ENCODE data around the gene ACOT4.
"Not testable (repeated sequence)": the region's sequence is repeated elsewhere in the genome, so short reads cannot be mapped to it uniquely, and the experiment has no call there.

Gene ACOT4

GRCh38 chr14:73577214-73577613 is 14.5 kb upstream of the ACOT4 start:
- not testable (repeated sequence) for DNase-seq

DNA sequence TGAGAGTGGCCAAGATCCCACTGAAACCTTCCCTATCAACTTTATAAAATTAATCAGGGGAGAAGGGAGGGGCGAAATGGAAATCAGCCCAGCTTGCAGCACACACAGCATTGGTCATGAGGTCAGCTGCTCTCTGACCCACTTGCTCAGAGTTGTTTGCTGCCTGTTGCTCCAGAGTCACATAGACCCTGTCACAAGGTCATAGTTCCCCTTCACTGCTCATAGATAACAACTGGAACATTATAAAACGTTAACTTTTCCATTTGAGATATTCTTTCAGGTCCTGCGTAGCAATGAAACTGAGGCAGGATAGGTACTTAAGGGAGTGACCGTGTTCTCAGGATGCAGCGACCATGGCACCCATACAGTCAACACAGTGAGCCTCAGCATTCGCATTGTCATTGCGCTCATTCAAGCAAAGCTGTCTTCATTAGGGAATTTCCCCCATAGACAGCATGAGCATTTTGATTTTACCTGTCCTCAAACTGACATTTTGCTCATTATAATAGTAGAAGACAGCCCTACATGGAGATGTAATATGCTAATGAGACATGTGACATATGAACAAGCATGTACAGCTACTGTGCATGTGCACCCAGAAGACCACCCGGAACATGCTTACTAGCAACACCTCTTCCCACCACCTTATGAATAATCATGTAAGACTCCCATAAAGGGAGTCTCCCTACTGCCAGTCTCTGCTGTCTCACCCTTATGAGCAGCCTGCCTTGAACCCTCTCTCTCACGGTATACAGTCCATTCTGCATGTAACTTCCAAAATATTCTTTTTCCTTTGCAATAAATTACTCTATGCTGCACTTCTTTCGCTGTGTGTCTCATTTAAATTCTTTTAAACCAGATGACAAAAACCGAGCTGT is 9.3 kb upstream of the ACOT4 start:
- not testable (repeated sequence) for DNase-seq

DNA sequence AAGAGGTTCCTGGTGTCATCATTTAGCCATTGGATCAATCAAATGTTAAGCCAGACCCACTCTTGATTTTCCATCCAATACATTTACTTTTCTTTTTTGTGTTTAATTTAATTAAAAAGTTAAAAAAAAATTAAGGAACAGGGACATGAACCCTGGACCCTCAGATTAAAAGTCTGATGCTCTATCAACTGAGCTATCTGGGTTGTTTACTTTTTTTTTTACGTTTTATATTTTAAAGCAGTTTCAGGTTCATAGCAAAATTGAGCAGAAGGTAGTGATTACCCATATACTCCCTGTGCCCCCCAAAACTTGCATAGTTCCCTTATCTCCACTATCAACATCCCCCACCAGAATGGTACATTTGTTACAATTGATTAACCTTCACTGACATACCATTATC is 3.0 kb upstream of the ACOT4 start:
- no peak for DNase-seq

- no peak for DNase-seq
Measured at GRCh38 chr14:73589116-73589515, 2.6 kb upstream of the ACOT4 start.

DNA sequence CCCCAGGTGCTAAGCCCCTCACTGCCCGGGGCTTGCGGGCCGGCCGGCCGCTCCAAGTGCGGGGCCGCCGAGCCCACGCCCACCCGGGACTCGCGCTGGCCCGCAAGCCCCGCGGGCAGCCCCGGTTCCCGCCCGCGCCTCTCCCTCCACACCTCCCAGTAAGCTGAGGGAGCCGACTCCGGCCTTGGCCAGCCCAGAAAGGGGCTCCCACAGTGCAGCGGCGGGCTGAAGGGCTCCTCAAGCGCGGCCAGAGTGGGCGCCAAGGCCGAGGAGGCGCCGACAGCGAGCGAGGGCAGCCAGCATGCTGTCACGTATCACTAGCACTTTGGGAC is 1.0 kb upstream of the ACOT4 start:
- DNase-seq, result not testable (repeated sequence)

DNA sequence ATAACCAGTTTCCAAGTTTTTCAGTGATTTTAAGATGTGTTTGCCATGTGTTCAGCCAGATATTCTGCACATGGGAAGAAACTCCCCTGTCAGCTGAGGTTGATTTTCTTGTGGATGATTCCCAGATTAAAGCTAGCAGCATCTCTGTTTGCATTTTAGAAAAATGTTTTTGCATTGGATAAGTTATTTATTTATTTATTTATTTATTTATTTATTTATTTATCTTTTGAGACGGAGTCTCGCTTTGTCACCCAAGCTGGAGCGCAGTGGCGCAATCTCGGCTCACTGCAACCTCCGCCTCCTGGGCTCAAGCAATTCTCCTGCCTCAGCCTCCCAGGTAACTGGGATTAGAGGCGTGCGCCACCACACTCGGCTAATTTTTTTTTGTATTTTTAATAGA is 2.8 kb downstream of the ACOT4 start:
- DNase-seq, result no peak

DNA sequence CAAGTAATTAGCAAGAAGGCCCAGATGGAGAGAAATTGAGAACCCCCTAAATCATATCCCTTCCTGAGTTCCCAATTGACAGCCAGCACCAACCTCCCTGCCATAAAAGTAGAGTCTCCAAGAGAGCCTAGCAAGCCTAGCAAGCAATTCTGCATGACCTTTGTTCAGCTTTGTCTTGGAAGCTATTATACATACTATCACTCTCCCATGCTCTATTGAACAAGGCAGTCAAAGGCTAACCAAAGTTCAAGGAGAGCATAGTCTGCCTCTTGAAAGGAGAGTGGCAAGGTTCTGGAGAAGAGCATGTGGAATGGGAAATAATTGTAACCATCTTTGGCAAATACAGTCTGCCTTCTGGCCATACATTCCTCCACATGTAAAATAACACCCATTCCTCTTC is 7.8 kb downstream of the ACOT4 start:
- no peak for DNase-seq

DNA sequence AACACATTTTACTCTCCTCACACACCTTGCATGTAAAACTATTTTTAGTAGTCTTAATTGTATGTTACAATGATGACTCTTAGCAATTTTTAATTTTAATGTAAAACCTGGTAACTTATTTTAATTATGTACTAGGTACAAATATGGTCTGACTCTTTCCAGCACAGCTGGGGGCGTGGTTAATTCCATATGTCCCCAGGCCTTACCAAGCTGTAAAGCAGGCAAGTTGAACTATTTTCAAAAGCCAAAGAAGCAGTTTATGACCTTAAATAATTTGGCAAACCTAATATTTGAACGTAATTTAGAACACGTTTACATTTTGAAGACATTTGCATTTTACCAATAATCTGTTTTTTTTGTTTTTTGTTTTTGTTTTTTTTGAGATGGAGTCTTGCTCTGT is 11.3 kb downstream of the ACOT4 start:
- no peak for DNase-seq

DNA sequence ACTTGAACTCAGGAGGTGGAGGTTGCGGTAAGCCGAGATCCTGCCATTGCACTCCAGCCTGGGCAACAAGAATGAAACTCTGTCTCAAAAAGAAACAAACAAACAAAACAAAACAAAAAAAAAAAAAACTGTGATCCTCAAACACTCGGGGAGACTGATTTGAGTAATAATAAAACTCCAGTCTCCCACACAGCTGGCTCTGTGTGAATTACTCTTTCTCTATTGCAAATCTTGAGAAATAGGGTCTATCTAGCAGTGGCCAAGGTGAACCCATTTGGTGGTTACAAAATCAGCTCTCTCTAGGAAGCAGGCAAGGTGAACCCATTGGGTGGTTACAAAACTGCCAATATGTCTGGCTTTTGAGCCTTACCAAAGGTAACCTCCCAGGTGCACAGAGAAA is 14.6 kb downstream of the ACOT4 start:
- no peak for DNase-seq

DNA sequence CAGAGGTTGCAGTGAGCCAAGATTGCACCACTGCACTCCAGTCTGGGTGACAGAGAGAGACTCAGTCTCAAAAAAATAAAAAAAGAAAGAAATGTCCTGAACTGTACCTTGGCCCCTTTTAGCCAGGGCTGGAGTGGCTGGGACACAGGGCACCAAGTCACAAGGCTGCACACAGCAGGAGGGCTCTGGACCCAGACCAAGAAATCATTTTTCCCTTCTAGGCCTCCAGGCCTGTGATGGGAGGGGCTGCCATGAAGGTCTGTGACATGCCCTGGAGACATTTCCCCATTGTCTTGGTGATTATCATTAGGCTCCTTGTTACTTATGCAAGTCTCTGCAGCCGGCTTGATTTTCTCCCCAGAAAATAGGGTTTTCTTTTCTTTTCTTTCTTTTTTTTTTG is 15.6 kb downstream of the ACOT4 start:
- no peak for DNase-seq

- peak in 6 of 14 donors; percentile 4 to 18 (median 6) for DNase-seq
Measured at GRCh38 chr14:73610687-73611086, 19.0 kb downstream of the ACOT4 start.

DNA sequence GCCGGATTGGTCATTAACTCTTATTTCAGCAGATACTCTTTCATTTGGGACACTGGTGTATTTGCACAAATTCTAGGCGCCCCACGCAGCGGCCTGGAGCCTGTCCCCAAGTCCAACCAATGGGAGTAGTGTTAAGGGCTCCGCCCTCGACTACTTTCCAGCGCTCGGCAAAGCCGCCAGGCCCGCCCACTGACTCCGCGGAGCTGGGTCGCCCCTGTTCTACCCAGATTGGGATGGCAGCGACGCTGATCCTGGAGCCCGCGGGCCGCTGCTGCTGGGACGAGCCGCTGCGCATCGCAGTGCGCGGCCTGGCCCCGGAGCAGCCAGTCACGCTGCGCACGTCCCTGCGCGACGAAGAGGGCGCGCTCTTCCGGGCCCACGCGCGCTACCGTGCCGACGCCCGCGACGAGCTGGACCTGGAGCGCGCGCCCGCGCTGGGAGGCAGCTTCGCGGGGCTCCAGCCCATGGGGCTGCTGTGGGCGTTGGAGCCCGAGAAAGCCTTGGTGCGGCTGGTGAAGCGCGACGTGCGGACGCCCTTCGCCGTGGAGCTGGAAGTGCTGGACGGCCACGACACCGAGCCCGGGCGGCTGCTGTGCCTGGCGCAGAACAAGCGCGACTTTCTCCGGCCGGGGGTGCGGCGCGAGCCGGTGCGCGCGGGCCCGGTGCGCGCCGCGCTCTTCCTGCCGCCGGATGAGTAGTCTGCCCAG is 20.8 kb downstream of the ACOT4 start, which contains the start of gene ACOT6:
Gene ACOT6 (plus strand): TSS at position 179 of the 707 bp plus-strand sequence. CDS start 55 bp downstream, at position 234.
- peak in 13 of 14 donors; percentile 6 to 84 (median 63) for DNase-seq

- DNase-seq, result no peak
Measured at GRCh38 chr14:73613046-73613383, 21.3 kb downstream of the ACOT4 start.

DNA sequence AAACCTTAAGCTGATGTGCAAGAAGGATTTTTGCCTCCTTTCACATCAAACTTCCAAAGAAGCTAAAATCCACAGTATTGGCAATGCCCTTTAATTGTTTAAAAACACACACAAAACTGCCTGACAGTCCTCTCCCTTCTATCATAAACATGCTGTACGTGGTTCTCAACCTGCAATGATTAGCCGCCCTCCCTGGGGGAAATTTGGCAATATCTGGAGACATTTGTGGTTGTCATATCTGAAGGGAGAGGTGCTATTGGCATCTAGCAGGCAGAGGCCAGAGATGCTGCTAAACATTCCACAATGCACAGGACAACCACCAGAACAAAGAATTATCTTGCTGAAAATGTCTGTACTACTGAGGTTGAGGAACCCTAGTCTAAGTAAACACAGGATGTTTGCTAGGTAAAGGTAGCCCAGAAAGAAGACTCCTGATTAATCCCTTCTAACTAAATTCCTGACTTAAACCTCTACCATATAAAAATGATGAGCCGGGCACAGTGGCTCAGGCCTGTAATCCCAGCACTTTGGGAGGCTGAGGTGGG is 21.8 kb downstream of the ACOT4 start:
- DNase-seq, result no peak

GRCh38 chr14:73616831-73617230 is 25.2 kb downstream of the ACOT4 start:
- no peak for DNase-seq

DNA sequence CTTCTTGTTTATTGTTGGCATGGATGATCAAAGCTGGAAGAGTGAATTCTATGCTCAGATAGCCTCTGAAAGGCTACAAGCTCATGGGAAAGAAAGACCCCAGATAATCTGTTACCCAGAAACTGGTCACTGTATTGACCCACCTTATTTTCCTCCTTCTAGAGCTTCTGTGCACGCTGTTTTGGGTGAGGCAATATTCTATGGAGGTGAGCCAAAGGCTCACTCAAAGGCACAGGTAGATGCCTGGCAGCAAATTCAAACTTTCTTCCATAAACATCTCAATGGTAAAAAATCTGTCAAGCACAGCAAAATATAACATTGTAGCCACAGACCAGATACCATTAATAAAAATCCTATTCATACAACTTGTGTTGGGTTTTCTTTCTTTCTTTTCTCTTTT is 27.9 kb downstream of the ACOT4 start:
- DNase-seq, result no peak

DNA sequence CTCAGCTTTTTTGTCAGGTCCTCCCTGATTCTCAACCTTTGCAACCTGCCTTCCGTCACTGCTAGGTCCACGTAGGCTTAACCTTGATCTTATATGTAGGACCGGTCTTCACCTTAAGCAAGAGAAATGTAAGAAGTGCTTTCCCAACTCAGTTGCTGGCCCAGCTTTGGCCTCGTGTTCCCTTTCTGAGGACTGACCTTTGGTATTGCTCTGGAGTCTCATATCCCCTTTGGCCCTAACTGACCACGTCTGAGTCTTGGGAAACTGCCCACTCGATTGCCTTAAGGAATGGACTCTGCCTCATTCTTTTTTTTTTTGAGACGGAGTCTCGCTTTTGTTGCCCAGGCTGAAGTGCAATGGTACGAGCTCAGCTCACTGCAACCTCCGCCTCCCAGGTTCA is 28.6 kb downstream of the ACOT4 start:
- no peak for DNase-seq

- no peak for DNase-seq
Measured at GRCh38 chr14:73623504-73624054, 31.9 kb downstream of the ACOT4 start.

DNA sequence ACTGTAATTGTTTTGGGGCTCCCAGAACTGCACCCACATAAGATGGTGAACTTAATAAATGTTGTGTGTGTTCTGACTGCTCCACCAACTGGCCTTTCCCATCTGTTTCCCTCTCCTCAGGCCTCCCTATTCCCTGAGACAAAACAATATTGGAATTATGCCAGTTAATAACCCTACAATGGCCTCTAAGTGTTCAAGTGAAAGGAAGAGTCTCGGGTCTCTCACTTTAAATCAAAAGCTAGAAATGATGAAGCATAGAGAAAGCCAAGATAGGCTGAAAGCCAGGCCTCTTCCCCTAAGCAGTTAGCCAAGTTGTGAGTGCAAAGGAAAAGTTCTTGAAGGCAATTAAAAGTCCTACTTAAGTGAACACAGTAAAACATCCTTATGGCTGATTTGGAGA is 34.0 kb downstream of the ACOT4 start:
- DNase-seq, result no peak

- DNase-seq, result no peak
Measured at GRCh38 chr14:73627151-73627558, 35.5 kb downstream of the ACOT4 start.

DNA sequence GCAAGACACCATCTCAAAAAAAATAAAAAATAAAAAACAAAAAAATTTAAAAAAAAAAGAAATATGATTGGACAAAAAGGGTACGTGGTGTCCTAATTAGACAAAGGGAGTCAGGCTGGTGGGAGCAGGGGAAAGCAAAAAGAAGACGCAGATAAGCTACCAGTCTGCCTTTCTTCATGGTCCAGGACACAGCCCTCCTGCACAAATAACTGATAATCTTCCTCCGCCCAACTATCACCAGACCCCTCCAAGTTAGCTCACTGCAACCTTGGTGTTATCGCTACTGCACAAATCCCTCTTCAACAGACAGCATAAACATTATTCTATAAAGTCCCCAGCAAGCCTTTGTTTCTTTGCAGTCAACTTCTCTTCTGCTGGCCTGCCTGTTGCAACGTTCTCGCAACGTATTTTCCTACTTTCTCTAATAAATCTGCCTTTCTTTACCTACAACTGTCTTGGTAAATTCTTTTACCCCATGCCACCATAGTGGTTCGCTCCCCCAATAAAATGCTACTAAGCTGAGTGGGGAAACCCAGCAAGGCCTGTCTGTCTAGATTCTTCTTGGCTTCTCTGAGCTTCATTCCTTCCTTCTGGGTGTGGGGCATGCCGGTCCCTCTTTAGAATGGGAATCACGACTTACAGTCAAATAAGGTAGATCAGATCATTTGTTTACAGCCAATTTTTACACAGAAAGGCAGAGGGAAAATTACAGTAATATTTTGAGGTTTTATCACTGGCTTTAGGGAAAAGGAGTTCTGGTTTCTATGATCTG is 38.5 kb downstream of the ACOT4 start:
- no peak for DNase-seq

All from C1 segment of cervical spinal cord (tissue), 14 donors.